ENCODE measurements around the gene KMT5B.
"Not testable (repeated sequence)": the region's sequence is repeated elsewhere in the genome, so short reads cannot be mapped to it uniquely, and the experiment has no call there.

- TF ChIP-seq, protein P1, sequence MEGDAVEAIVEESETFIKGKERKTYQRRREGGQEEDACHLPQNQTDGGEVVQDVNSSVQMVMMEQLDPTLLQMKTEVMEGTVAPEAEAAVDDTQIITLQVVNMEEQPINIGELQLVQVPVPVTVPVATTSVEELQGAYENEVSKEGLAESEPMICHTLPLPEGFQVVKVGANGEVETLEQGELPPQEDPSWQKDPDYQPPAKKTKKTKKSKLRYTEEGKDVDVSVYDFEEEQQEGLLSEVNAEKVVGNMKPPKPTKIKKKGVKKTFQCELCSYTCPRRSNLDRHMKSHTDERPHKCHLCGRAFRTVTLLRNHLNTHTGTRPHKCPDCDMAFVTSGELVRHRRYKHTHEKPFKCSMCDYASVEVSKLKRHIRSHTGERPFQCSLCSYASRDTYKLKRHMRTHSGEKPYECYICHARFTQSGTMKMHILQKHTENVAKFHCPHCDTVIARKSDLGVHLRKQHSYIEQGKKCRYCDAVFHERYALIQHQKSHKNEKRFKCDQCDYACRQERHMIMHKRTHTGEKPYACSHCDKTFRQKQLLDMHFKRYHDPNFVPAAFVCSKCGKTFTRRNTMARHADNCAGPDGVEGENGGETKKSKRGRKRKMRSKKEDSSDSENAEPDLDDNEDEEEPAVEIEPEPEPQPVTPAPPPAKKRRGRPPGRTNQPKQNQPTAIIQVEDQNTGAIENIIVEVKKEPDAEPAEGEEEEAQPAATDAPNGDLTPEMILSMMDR (IDR thresholded peaks at IDR 0.05), result not testable (repeated sequence)
- not testable (repeated sequence) for TF ChIP-seq ZFX (IDR thresholded peaks at IDR 0.05; ENCODE audit: borderline replicate concordance)
Observed at GRCh38 chr11:68244912-68245311, 31.8 kb upstream of the KMT5B start.

All from 22Rv1 (cell line).